ENCODE results near the gene WFDC1. TPM values are rescaled to one million over a fixed set of nuclear protein-coding genes. Genes with fewer than 3 reads are reported as not detected.

The WFDC1 gene
- total and polyA plus RNA-seq, 10 of the 15 experiments (the other 5 are each of a cell fraction or from before 2014, with no cell fraction given), result not detected

GRCh38 chr16:84318091-84318975, 23.7 kb downstream of the WFDC1 start:
- no peak for DNase-seq (ENCODE audit: low read depth, low spot score)
- POLR2A ChIA-PET, result no interaction called here
- in situ Hi-C loops (cut with MboI) (no loop called here), intact Hi-C loops (cut with micrococcal nuclease; ENCODE audit: unreplicated experiment) (no loop called here)
- WGBS (ENCODE audit: insufficient coverage, insufficient replicate concordance, low lambda C conversion rate, missing lambda C conversion rate), result 56% methylated on average over 18 of the region's 19 CpGs
- no peak overlapping the region for H3K27ac ChIP-seq (ENCODE audit: control insufficient read depth, insufficient read depth)
- H3K36me3 ChIP-seq (ENCODE audit: control insufficient read depth in 2 of 2, insufficient read depth in 2 of 2, low read length in 1 of 2), result no peaks in the 10 kb centered on the region
- CTCF ChIA-PET, result no interaction called here
- no TSS peak for BruUV-seq (replicated peaks)
- no peaks in the 10 kb centered on the region for H3K79me2 ChIP-seq (ENCODE audit: control insufficient read depth, insufficient read depth, low read length)
- no peak overlapping the region for H3K4me3 ChIP-seq
- H4K20me1 ChIP-seq (ENCODE audit: control insufficient read depth, insufficient read depth), result no peaks in the 10 kb centered on the region
- no peak for FAIRE-seq
- RAD21 ChIA-PET (ENCODE audit: unreplicated experiment), result no interaction called here
- peaks cover 0 to 1% of the 10 kb centered on the region in 2 experiments; a peak in 1 of 4 replicates for H3K27me3 ChIP-seq (replicated peaks in 1 of 2; ENCODE audit: control insufficient read depth in 2 of 2, insufficient read depth in 2 of 2, low read length in 1 of 2)
- no peaks in the 10 kb centered on the region for H3K4me1 ChIP-seq (ENCODE audit: control insufficient read depth, insufficient read depth, low read length)
- no peak for ATAC-seq
- no peak overlapping the region for H2AFZ ChIP-seq (ENCODE audit: control insufficient read depth, low read depth, low read length)
- no peak for TF ChIP-seq NFYA (IDR thresholded peaks at IDR 0.05; ENCODE audit: borderline replicate concordance, low read depth, low read length)
- no peak for TF ChIP-seq USF1 (IDR thresholded peaks at IDR 0.05; ENCODE audit: borderline replicate concordance, extremely low read length, insufficient read depth, low read depth, low read length)
- no peak for TF ChIP-seq TCF12 (IDR thresholded peaks at IDR 0.05; ENCODE audit: low read depth, low read length)
- TF ChIP-seq RUNX3 (IDR thresholded peaks at IDR 0.05; ENCODE audit: low read length), result no peak
- TF ChIP-seq ZSCAN29 (IDR thresholded peaks at IDR 0.05), result no peak
- TF ChIP-seq MTA3 (IDR thresholded peaks at IDR 0.05; ENCODE audit: borderline replicate concordance, low read length), result no peak
- no peak for TF ChIP-seq CBFB (IDR thresholded peaks at IDR 0.05; ENCODE audit: low read depth)
- TF ChIP-seq MEF2A (IDR thresholded peaks at IDR 0.05; ENCODE audit: insufficient read depth, low read depth, low read length), result no peak
- no peak for TF ChIP-seq SRF (IDR thresholded peaks at IDR 0.05; ENCODE audit: low read depth in 2 of 2, low read length in 2 of 2)
- TF ChIP-seq BRCA1 (IDR thresholded peaks at IDR 0.05; ENCODE audit: low read depth, low read length), result no peak
- TF ChIP-seq ZBTB33 (IDR thresholded peaks at IDR 0.05), result no peak
- no peak for TF ChIP-seq RFX5 (IDR thresholded peaks at IDR 0.05; ENCODE audit: low read depth, low read length)
- no peak for TF ChIP-seq IKZF2 (IDR thresholded peaks at IDR 0.05)
- no peak for TF ChIP-seq ZNF622 (IDR thresholded peaks at IDR 0.05)
- no peak for TF ChIP-seq WRNIP1 (IDR thresholded peaks at IDR 0.05; ENCODE audit: borderline replicate concordance, low read depth, low read length)
- no peak for TF ChIP-seq SIX5 (IDR thresholded peaks at IDR 0.05; ENCODE audit: low read depth, low read length, severe bottlenecking)
- TF ChIP-seq LARP7 (IDR thresholded peaks at IDR 0.05), result no peak
- TF ChIP-seq SP1 (IDR thresholded peaks at IDR 0.05; ENCODE audit: low read depth, low read length), result no peak
- no peak for TF ChIP-seq TCF3 (IDR thresholded peaks at IDR 0.05; ENCODE audit: borderline replicate concordance, insufficient read depth, low read depth, low read length)
- TF ChIP-seq PKNOX1 (IDR thresholded peaks at IDR 0.05), result no peak
- H3K4me2 ChIP-seq (ENCODE audit: control insufficient read depth, insufficient read depth), result no peak overlapping the region
- no peaks in the 10 kb centered on the region; the same call in 2 of the 3 replicates for H3K9me3 ChIP-seq (replicated peaks; ENCODE audit: control insufficient read depth, insufficient read depth, low read length)
- SMC1A ChIA-PET (ENCODE audit: uncharacterized antibody, unreplicated experiment), result no interaction called here
- no peak overlapping the region for H3K9ac ChIP-seq (ENCODE audit: control insufficient read depth, insufficient read depth, low read length)
